K562 (cell line): ENCODE data around the gene GNAQ. TPM values are rescaled to one million over a fixed set of nuclear protein-coding genes. Genes with fewer than 3 reads are reported as not detected.

Source experiments
- CC2D1A ChIP-seq: fragments of 450-650 bp; IDR thresholded peaks from 2 replicates; pipeline ENCODE4 v1.6.1; 2017; ENCODE audit warnings: mild to moderate bottlenecking
- HNRNPL ChIP-seq: fragments of 200-400 bp; formaldehyde crosslinking; IDR thresholded peaks from 2 replicates; pipeline ENCODE4 v1.6.1; 2017; ENCODE audit warnings: low read depth, mild to moderate bottlenecking, low read length
- HNRNPLL ChIP-seq: fragments of 200-400 bp; formaldehyde crosslinking; IDR thresholded peaks from 2 replicates; pipeline ENCODE4 v1.6.1; 2017; ENCODE audit warnings: low read length, low read depth, mild to moderate bottlenecking; ENCODE audit not compliant: poor library complexity, severe bottlenecking
- MCM2 ChIP-seq: fragments of 450-650 bp; IDR thresholded peaks from 2 replicates; pipeline ENCODE4 v1.6.1; 2017; ENCODE audit warnings: low read depth, mild to moderate bottlenecking
- MLLT1 ChIP-seq, 2 experiments: fragments of 450-650 bp; IDR thresholded peaks; 2 replicates each; pipeline ENCODE4 v1.6.1; 2016
- MYNN ChIP-seq, 2 experiments: sonication (generic); formaldehyde crosslinking in 1 of 2; IDR thresholded peaks; 2 replicates each; pipeline versions ENCODE4 v1.5.0 to v1.6.1; 2016 to 2020; ENCODE audit warnings: antibody characterized with exemption in 1 of 2, missing genetic modification reagents in 1 of 2
- NFRKB ChIP-seq: fragments of 450-650 bp; IDR thresholded peaks from 2 replicates; pipeline ENCODE4 v1.6.1; 2016; ENCODE audit warnings: low read depth
- PML ChIP-seq: IDR thresholded peaks from 2 replicates; pipeline ENCODE4 v1.6.1; 2012; ENCODE audit warnings: low read length, inconsistent platforms
- POLR2B ChIP-seq: fragments of 450-650 bp; IDR thresholded peaks from 2 replicates; pipeline ENCODE4 v1.6.1; 2018; ENCODE audit warnings: low read depth; ENCODE audit not compliant: partially characterized antibody
- PPARD ChIP-seq: fragments of 250-450 bp; sonication (Bioruptor Pico); IDR thresholded peaks from 2 replicates; pipeline ENCODE4 v1.8.0; 2022; ENCODE audit warnings: inconsistent platforms, mild to moderate bottlenecking, moderate library complexity
- PYGO2 ChIP-seq: fragments of 450-650 bp; IDR thresholded peaks from 2 replicates; pipeline ENCODE4 v1.6.1; 2016; ENCODE audit warnings: mild to moderate bottlenecking, missing genetic modification characterization, moderate library complexity, missing compliant biosample characterization
- RAD21 ChIP-seq, 2 experiments: fragments of 250-450 bp in 1 of 2; fragments of 450-650 bp in 1 of 2; sonication (Bioruptor Pico) in 1 of 2; formaldehyde crosslinking in 1 of 2; IDR thresholded peaks in 1 of 2; conservative IDR thresholded peaks in 1 of 2; 2 replicates each; pipeline versions ENCODE4 v1.4.0 to v1.8.0; 2020 to 2022; ENCODE audit warnings: mild to moderate bottlenecking in 2 of 2, moderate library complexity in 1 of 2
- SIX5 ChIP-seq, 2 experiments: IDR thresholded peaks; 2 replicates each; pipeline ENCODE4 v1.6.1; 2011; ENCODE audit warnings: low read length in 2 of 2, borderline replicate concordance in 1 of 2, low read depth in 1 of 2, mild to moderate bottlenecking in 1 of 2, moderate library complexity in 1 of 2; ENCODE audit not compliant: insufficient read depth in 1 of 2
- STAT5B ChIP-seq: fragments of 250-450 bp; sonication (Bioruptor Pico); IDR thresholded peaks from 2 replicates; pipeline ENCODE4 v1.8.0; 2021; ENCODE audit warnings: mild to moderate bottlenecking, inconsistent platforms
- TEAD1 ChIP-seq, 2 experiments: fragments of 450-650 bp in 1 of 2; sonication (generic) in 1 of 2; formaldehyde crosslinking; IDR thresholded peaks; 2 replicates each; pipeline versions ENCODE4 v1.4.0 to v1.8.0; 2020 to 2022; ENCODE audit warnings: mild to moderate bottlenecking in 2 of 2, missing genetic modification reagents in 1 of 2
- THAP12 ChIP-seq: fragments of 250-450 bp; sonication (Bioruptor Pico); IDR thresholded peaks from 2 replicates; pipeline ENCODE4 v1.9.0; 2021; ENCODE audit warnings: mild to moderate bottlenecking, inconsistent platforms
- ZC3H11A ChIP-seq: IDR thresholded peaks from 2 replicates; pipeline ENCODE4 v1.6.1; 2012; ENCODE audit warnings: low read depth, low read length, improper control_type of control experiment
- ZNF444 ChIP-seq: fragments of 250-450 bp; sonication (Bioruptor Pico); IDR thresholded peaks from 2 replicates; pipeline ENCODE4 v1.4.0; 2020; ENCODE audit warnings: mild to moderate bottlenecking, moderate library complexity
- ZNF830 ChIP-seq: fragments of 250-450 bp; sonication (Bioruptor Pico); IDR thresholded peaks from 2 replicates; pipeline ENCODE4 v1.5.0; 2021; ENCODE audit warnings: mild to moderate bottlenecking
- polyA plus RNA-seq, 8 experiments: library from polyadenylated mRNA; depleted of rRNA in 4 of 8; stranded (reverse) in 5 of 8; unstranded in 3 of 8; fragments of >200 nt; fragmentation: Nextera tagmentation in 2 of 8; fragmentation: Illumina TruSeq in 1 of 8; extraction: Ambion mirVana in 2 of 8; extraction: Trizol in 1 of 8; gene quantifications; 2 replicates each; pipeline versions ENCODE4 v1.2.1 to v1.2.3, GENCODE V29; 2011 to 2014; ENCODE audit warnings: inconsistent platforms in 1 of 8, missing spikeins in 1 of 8
- total RNA-seq, 7 experiments: library from RNA; depleted of rRNA in 6 of 7; stranded (reverse); fragments of >200 nt in 6 of 7; fragmentation: Illumina TruSeq in 2 of 7; extraction: Trizol in 2 of 7; gene quantifications; 2 replicates each; pipeline versions ENCODE4 v1.2.1 to v1.2.3, GENCODE V29; 2011 to 2021; ENCODE audit warnings: low replicate concordance in 1 of 7
- TF ChIP-seq, protein P1 (sequence below): sonication (generic); formaldehyde crosslinking; IDR thresholded peaks from 2 replicates; pipeline ENCODE4 v1.8.0; 2022; ENCODE audit warnings: mild to moderate bottlenecking, missing genetic modification reagents, borderline replicate concordance
- TF ChIP-seq, protein P2 (sequence below): fragments of 450-650 bp; formaldehyde crosslinking; IDR thresholded peaks from 2 replicates; pipeline ENCODE4 v1.4.0; 2020; ENCODE audit warnings: mild to moderate bottlenecking, moderate library complexity

The GNAQ gene
- total and polyA plus RNA-seq, 9 of the 15 experiments (the other 6 are each of a cell fraction or from before 2014, with no cell fraction given): 4.8 to 27.9 (median 17.5) TPM

DNA sequence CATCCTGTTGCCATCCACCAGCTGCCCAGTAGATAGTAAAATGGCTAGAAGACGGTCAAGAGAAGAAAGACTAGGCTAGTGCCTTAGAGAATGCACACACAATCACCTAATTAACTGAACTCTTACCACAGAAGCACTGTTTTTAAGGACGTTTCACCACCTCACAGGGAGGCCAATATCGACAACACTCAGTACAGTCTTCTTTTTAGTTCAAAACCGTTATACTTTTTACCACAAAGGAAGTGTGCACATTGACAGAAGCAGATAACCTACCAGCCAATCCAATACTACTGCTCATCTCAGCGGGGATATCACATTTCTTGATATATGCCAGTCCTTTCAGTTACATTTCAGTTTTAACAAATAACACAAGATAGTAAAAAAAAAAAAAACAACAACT is 122.3 kb downstream of the GNAQ start (continued):
- TF ChIP-seq NFRKB (peak; percentile 45; the same call in 1 of the 2 replicates), PML (peak; percentile 56; the same call in 1 of the 2 replicates), TEAD1 (CRISPR knock-in tag; IDR thresholded peaks at IDR 0.05) (no peak), RAD21 (CRISPR knock-in tag; conservative IDR thresholded peaks at IDR 0.05 in 1 of 2, IDR thresholded peaks at IDR 0.05 in 1 of 2) (peak in 1 of 2 experiments; percentile 22; a peak in 1 of 4 replicates), ZC3H11A (no peak), POLR2B (no peak), ZNF444 (no peak), HNRNPLL (no peak), PPARD (CRISPR knock-in tag) (no peak), ZNF830 (CRISPR knock-in tag) (no peak), MYNN (IDR thresholded peaks at IDR 0.05) (no peak), MYNN (CRISPR knock-in tag; IDR thresholded peaks at IDR 0.05) (no peak), MLLT1 (IDR thresholded peaks at IDR 0.05) (no peak), PYGO2 (tag) (no peak), HNRNPL (no peak), MCM2 (no peak), CC2D1A (0 out of 2 replicates have a peak, but pooled peaks have one; percentile 35), SIX5 (IDR thresholded peaks at IDR 0.05; ENCODE audit: borderline replicate concordance in 1 of 2, insufficient read depth in 1 of 2, low read depth in 1 of 2, low read length in 2 of 2) (no peak), THAP12 (CRISPR knock-in tag) (no peak), STAT5B (no peak)
- TF ChIP-seq, protein P1, sequence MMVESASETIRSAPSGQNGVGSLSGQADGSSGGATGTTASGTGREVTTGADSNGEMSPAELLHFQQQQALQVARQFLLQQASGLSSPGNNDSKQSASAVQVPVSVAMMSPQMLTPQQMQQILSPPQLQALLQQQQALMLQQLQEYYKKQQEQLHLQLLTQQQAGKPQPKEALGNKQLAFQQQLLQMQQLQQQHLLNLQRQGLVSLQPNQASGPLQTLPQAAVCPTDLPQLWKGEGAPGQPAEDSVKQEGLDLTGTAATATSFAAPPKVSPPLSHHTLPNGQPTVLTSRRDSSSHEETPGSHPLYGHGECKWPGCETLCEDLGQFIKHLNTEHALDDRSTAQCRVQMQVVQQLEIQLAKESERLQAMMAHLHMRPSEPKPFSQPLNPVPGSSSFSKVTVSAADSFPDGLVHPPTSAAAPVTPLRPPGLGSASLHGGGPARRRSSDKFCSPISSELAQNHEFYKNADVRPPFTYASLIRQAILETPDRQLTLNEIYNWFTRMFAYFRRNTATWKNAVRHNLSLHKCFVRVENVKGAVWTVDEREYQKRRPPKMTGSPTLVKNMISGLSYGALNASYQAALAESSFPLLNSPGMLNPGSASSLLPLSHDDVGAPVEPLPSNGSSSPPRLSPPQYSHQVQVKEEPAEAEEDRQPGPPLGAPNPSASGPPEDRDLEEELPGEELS (CRISPR knock-in tag): no peak
- TF ChIP-seq, protein P2, sequence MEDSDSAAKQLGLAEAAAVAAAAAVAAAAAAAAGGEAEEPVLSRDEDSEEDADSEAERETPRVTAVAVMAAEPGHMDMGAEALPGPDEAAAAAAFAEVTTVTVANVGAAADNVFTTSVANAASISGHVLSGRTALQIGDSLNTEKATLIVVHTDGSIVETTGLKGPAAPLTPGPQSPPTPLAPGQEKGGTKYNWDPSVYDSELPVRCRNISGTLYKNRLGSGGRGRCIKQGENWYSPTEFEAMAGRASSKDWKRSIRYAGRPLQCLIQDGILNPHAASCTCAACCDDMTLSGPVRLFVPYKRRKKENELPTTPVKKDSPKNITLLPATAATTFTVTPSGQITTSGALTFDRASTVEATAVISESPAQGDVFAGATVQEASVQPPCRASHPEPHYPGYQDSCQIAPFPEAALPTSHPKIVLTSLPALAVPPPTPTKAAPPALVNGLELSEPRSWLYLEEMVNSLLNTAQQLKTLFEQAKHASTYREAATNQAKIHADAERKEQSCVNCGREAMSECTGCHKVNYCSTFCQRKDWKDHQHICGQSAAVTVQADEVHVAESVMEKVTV: no peak
